ENCODE data around the gene TFPI.

GRCh38 chr2:187475499-187476248 lies 78.6 kb downstream of the TFPI start:
- TF ChIP-seq POLR2A (IDR thresholded peaks at IDR 0.05; ENCODE audit: low read length) (no peak), GATA1 (IDR thresholded peaks at IDR 0.05; ENCODE audit: low read depth, low read length) (no peak)

Data from erythroblast (primary cell).